Adipocyte (in vitro differentiated cells): ENCODE data around the gene DVL3.
A peak's percentile ranks its signal among the peaks of the same experiment; 100 is the strongest.

Source experiments
- DNase-seq: peaks from one replicate; pipeline ENCODE4 v3.0.0-alpha.2; 2015; ENCODE audit warnings: low read depth
- H3K27me3 ChIP-seq: replicated peaks from 2 replicates; pipeline ENCODE4 v1.7.0; 2013; ENCODE audit warnings: mild to moderate bottlenecking, low read length, moderate library complexity; ENCODE audit not compliant: control insufficient read depth, insufficient read depth
- H3K36me3 ChIP-seq: 2 replicates; pipeline ENCODE4 v1.7.0; 2013; ENCODE audit warnings: low read length, mild to moderate bottlenecking, moderate library complexity; ENCODE audit not compliant: control insufficient read depth, insufficient read depth, severe bottlenecking
- H3K4me1 ChIP-seq: 2 replicates; pipeline ENCODE4 v1.7.0; 2013; ENCODE audit warnings: mild to moderate bottlenecking, low read length, moderate library complexity; ENCODE audit not compliant: control insufficient read depth, insufficient read depth
- H3K4me3 ChIP-seq: 2 replicates; pipeline ENCODE4 v1.7.0; 2013; ENCODE audit warnings: mild to moderate bottlenecking, low read length, moderate library complexity
- H3K9ac ChIP-seq: 2 replicates; pipeline ENCODE4 v1.7.0; 2013; ENCODE audit warnings: mild to moderate bottlenecking, low read length, moderate library complexity
- H3K9me3 ChIP-seq: 2 replicates; pipeline ENCODE4 v1.7.0; 2013; ENCODE audit warnings: mild to moderate bottlenecking, low read length, moderate library complexity; ENCODE audit not compliant: control insufficient read depth

Gene DVL3

GRCh38 chr3:184177767-184178306 is 22.7 kb downstream of the DVL3 start:
- peaks cover 59% of the 10 kb centered on the region for H3K36me3 ChIP-seq
- peak overlapping the region; percentile 96 for H3K4me3 ChIP-seq
- H3K9ac ChIP-seq = peak overlapping the region; percentile 100
- H3K27me3 ChIP-seq = no peaks in the 10 kb centered on the region
- peaks cover 53% of the 10 kb centered on the region for H3K4me1 ChIP-seq
- H3K9me3 ChIP-seq = no peaks in the 10 kb centered on the region
- DNase-seq = no peak

GRCh38 chr3:184178521-184179138 is 23.5 kb downstream of the DVL3 start:
- Histone ChIP-seq H3K4me3 (peak overlapping the region; percentile 96), H3K27me3 (no peaks in the 10 kb centered on the region), H3K9ac (peak overlapping the region; percentile 100), H3K9me3 (no peaks in the 10 kb centered on the region), H3K36me3 (peaks cover 67% of the 10 kb centered on the region), H3K4me1 (peaks cover 45% of the 10 kb centered on the region)
- DNase-seq = no peak

- no peak for DNase-seq
- no peak overlapping the region for H3K4me3 ChIP-seq
- peak overlapping the region; percentile 31 for H3K9ac ChIP-seq
- H3K9me3 ChIP-seq = no peaks in the 10 kb centered on the region
- H3K4me1 ChIP-seq = peaks cover 42% of the 10 kb centered on the region
- H3K27me3 ChIP-seq = no peaks in the 10 kb centered on the region
- H3K36me3 ChIP-seq = peaks cover 82% of the 10 kb centered on the region
Measured at GRCh38 chr3:184180165-184180564, 25.0 kb downstream of the DVL3 start.

- H3K36me3 ChIP-seq = peaks cover 84% of the 10 kb centered on the region
- peaks cover 47% of the 10 kb centered on the region for H3K4me1 ChIP-seq
- no peaks in the 10 kb centered on the region for H3K9me3 ChIP-seq
- H3K9ac ChIP-seq = no peak overlapping the region
- no peak for DNase-seq
- H3K27me3 ChIP-seq = no peaks in the 10 kb centered on the region
- no peak overlapping the region for H3K4me3 ChIP-seq
Measured at GRCh38 chr3:184181596-184181995, 26.4 kb downstream of the DVL3 start.

- Histone ChIP-seq H3K9me3 (no peaks in the 10 kb centered on the region), H3K9ac (peak overlapping the region; percentile 1), H3K4me1 (peaks cover 38% of the 10 kb centered on the region), H3K36me3 (peaks cover 79% of the 10 kb centered on the region), H3K4me3 (no peak overlapping the region), H3K27me3 (no peaks in the 10 kb centered on the region)
- no peak for DNase-seq
Measured at GRCh38 chr3:184183679-184184078, 28.5 kb downstream of the DVL3 start.

- no peak overlapping the region for H3K4me3 ChIP-seq
- no peak for DNase-seq
Measured at GRCh38 chr3:184184546-184185230, 29.5 kb downstream of the DVL3 start.

GRCh38 chr3:184185461-184186183 is 30.4 kb downstream of the DVL3 start:
- Histone ChIP-seq H3K9me3 (no peaks in the 10 kb centered on the region), H3K36me3 (peaks cover 79% of the 10 kb centered on the region), H3K27me3 (no peaks in the 10 kb centered on the region), H3K4me3 (peak overlapping the region; percentile 93), H3K9ac (peak overlapping the region; percentile 98), H3K4me1 (peaks cover 21% of the 10 kb centered on the region)
- peak; percentile 100 for DNase-seq

More at GRCh38 chr3:184184546-184185230, 29.5 kb downstream of the DVL3 start:
- Histone ChIP-seq H3K36me3 (peaks cover 79% of the 10 kb centered on the region), H3K9me3 (no peaks in the 10 kb centered on the region), H3K9ac (peak overlapping the region; percentile 84), H3K4me1 (peaks cover 29% of the 10 kb centered on the region), H3K27me3 (no peaks in the 10 kb centered on the region)

GRCh38 chr3:184186184-184186901 is 31.2 kb downstream of the DVL3 start, which contains the start of gene ABCF3:
ABCF3 (plus strand) TSS chr3:184186199; CDS start chr3:184186208, 9 bp downstream.
- no peaks in the 10 kb centered on the region for H3K9me3 ChIP-seq
- H3K4me3 ChIP-seq = peak within 1 kb of the TSS; percentile 93
- peaks cover 21% of the 10 kb centered on the region for H3K4me1 ChIP-seq
- peak within 1 kb of the TSS; percentile 98 for H3K9ac ChIP-seq
- H3K27me3 ChIP-seq = no peaks in the 10 kb centered on the region
- DNase-seq = peak; percentile 75
- peaks cover 79% of the 10 kb centered on the region for H3K36me3 ChIP-seq

GRCh38 chr3:184186902-184187207 is 31.7 kb downstream of the DVL3 start:
- H3K9ac ChIP-seq = peak overlapping the region; percentile 98
- H3K36me3 ChIP-seq = peaks cover 79% of the 10 kb centered on the region
- DNase-seq = peak; percentile 21
- peaks cover 21% of the 10 kb centered on the region for H3K4me1 ChIP-seq
- no peaks in the 10 kb centered on the region for H3K9me3 ChIP-seq
- H3K4me3 ChIP-seq = peak overlapping the region; percentile 93
- no peaks in the 10 kb centered on the region for H3K27me3 ChIP-seq

GRCh38 chr3:184188080-184188479 is 32.9 kb downstream of the DVL3 start:
- Histone ChIP-seq H3K27me3 (no peaks in the 10 kb centered on the region), H3K36me3 (peaks cover 79% of the 10 kb centered on the region), H3K4me1 (peaks cover 21% of the 10 kb centered on the region), H3K9me3 (no peaks in the 10 kb centered on the region), H3K4me3 (no peak overlapping the region), H3K9ac (no peak overlapping the region)
- no peak for DNase-seq
